ENCODE results near the gene KMT2C.
"Not testable (repeated sequence)": the region's sequence is repeated elsewhere in the genome, so short reads cannot be mapped to it uniquely, and the experiment has no call there.

KMT2C gene

DNA sequence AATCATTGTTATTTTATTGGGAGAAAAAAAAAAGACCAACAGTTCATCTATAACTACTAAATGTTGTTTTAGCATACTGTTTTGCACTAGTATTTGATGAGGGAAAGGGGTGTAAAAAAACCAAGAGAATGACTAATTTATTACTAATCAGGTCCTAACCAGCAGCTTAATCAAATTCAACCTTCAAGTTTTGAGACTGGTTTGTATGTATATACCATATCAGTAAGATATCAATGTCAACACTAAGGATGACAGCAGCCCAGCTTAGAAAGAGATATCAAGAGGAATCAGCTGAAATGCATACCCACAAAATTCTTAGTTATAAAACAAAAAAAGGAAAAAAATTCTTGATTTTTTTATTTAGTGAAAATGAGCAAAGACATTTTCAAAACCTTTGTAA lies 122.6 kb downstream of the KMT2C start:
- no peak for DNase-seq (ENCODE audit: low spot score)

DNA sequence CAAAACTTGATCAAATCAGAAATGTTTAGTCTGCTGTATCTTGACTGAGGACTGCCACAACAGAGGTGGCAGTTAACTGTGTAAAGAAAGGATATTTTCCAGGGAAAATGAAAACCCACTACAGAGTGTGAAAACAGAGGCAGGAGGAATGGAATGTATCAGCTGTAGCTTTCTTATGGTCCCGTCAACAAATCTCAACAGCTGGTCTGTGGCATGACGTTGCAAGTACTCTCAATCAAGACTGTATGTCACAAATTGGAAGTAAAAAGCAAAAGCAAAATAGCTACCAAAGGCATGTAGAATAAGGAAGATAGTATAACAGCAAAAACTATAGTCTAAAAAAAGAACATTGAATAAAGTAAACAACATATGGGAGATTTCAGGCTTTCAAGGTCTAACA lies 123.5 kb downstream of the KMT2C start:
- no peak for DNase-seq (ENCODE audit: low spot score)

DNA sequence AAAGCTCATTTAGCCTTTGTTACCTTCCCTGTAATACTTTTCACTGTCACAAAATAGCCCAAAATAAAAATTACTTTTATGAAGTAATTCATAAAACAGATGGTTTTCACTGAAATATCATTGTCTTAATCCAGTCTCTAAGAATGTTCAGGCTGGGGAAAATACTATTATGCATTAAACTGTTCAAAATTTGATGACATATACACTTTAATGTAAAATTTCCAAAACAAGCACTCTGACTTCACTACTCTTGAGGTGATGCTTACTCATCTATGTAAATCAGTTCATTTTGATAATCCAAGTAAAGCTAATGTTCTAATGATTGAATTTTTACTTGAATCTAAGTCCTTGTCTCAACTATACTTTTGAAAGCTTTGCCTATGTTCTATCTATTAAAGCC lies 127.9 kb downstream of the KMT2C start:
- DNase-seq (ENCODE audit: low spot score): no peak

DNA sequence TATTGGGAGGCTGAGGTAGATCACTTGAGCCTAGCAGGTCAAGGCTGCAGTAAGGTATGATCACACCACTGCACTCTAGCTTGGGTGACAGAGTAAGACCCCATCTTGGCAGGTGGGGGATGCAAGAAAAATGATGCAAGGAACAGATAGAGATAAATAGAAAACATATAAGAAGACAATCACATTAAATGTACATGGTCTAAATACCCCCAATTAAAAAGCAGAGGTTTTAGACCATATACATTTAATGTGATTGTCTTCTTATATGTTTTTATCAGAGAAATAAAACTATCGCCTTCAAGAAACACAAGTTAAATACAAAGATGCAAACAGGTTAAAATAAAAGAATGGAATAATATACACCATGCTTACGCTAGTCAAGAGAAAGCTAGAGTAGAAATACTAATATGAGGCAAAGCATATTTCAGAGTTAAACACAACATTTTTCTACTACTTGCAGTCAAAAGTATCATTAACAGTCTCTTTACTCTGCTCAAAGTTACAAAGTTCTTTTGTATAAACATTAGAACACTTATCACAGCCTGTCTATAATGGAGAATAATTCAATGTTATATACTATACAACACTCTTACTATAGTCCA lies 136.2 kb downstream of the KMT2C start:
- DNase-seq (ENCODE audit: low spot score): not testable (repeated sequence)

DNA sequence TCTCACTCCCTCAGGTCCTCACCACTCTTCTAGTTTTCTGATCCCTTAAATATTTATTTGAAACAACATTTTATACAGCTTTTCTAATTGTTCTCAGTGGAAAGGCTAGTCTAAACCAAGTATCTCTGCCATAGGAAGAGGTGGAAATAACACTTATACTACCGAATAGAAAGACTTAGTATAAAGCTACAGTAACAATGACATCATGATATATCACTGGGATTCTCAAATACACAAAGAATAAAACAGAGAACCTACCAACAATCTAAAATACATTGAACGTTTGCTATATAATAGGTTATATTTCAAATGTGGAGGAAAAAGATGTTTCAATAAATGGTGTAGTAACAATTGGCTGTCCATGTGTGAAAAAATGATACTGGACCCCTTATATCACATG lies 142.9 kb downstream of the KMT2C start:
- no peak for DNase-seq (ENCODE audit: low spot score)

DNA sequence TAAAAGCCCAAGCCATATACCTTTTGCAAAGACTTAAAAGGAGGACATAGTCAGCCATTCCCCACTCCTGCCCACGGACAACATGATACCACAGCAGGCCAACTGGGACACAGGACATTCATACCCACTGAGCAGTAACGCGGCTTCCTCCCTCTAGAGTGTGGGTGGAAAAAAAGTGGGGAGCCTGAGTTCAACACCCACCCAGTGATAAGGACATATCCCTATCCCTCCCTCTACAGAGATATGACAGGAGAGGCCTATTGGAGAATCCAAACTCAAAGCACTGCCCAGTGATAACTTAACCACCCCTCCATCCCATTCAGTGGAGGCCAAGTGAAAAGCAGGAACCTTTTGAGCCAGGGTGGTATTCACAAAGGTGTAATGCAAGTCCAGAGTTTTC lies 148.8 kb downstream of the KMT2C start:
- DNase-seq (ENCODE audit: low spot score): not testable (repeated sequence)

DNA sequence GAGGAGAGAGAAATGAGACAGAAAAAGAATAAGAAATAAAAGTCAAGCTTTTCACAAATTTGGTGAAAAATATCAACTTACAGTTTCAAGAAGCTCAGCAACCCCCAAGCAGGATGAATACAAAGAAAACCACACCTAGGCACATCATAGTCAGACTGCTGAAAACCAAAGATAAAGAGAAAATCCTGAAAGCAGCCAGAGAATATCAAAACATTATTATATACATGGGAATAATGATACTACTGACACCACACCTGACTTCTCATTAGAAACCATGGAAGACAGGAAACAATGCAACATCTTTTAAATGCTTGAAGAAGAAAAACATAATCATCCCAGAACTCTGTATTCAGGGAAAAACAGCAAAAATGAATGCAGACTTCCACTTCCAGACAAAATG lies 149.6 kb downstream of the KMT2C start:
- not testable (repeated sequence) for DNase-seq (ENCODE audit: low spot score)

DNA sequence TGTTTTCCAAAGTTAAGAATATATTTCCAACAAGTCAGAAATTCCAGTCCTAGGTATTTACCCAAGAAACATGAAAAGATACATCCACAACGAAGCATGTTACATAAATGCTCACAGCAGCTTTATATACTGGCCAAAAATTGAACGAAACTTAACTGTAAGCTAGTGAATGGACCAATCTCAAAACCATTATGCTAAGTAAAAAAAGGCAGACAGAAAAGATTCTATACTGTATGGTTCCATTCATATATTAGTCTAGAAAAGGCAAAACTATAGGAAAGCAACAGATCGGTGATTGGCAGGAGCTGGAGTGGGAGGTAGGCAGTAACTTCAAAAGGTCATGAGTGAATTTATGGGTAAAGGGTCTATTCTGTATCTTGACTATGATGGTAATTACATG lies 150.8 kb downstream of the KMT2C start:
- DNase-seq (ENCODE audit: low spot score): not testable (repeated sequence)

DNA sequence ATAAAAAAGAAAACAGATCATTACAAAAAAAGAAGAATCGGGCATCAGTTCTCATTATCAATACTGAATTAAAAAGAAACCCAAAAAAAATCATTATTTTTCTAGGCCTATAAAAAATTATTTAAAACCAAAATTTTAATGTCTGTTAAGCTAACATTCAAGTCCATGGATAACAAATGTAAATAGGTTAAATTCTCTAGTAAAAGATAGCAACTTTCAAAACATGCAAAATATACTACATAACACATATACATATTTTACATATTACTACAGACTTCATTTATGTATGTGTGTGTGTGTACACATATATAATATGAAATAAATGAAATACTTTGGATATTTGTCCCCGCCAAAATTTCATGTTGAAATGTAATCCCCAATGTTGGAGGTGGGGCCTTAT lies 158.1 kb downstream of the KMT2C start:
- not testable (repeated sequence) for DNase-seq (ENCODE audit: low spot score)

DNA sequence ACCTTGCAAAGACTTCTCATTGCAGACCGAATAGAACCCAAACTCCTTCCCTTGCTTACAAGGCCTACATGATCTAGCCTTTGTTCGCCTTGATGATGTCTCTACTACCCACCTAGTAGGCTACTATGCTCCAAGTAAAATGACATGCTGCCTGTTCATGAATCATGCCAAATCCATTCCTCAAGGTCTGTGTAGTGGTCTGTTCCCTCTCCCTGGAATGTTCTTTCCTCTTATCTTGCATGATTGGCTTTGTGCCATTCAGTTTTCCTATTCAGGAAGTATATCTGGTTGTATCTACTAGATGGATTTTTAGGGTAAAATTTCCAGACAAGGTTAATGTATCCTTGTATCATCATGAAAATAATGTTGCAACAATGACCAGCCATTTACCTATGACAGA lies 165.4 kb downstream of the KMT2C start:
- DNase-seq (ENCODE audit: low spot score): not testable (repeated sequence)

DNA sequence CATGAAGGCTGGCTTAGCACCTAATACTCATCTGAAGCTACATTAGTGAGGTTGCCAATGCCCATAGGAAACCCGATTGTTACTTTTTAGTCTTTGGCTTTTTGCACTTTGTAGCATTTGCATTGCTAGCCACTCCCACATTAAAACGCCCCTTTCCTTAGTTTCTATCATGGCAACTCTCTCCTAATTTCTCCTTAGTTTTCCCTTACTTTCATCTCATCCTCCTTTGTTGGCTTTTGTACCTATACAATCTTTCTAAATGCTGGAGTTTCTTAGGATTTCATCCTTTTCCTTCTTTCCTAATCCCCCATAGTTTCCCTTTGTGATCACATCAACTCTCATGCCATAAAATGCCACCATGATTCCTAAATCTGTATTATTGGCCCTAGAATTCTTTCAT lies 168.9 kb downstream of the KMT2C start:
- not testable (repeated sequence) for DNase-seq (ENCODE audit: low spot score)

DNA sequence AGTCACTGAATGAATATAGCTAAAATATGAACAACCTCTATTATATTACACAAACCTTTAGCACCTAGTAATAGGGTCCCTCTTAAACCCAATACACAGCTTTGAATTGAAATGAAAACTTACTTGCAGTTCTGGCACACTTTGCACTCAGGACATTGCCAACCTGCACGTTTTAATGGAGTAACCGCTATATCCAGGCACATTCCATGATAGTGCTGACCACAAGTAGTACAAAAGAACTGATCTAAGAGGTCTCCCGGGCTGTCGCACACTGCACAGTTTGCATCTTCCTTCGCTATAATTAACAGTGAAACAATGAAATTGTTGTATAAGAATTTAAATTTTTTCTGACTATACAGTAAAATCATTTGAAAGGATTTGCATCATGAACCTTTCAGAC lies 170.9 kb downstream of the KMT2C start:
- DNase-seq (ENCODE audit: low spot score): not testable (repeated sequence)

DNA sequence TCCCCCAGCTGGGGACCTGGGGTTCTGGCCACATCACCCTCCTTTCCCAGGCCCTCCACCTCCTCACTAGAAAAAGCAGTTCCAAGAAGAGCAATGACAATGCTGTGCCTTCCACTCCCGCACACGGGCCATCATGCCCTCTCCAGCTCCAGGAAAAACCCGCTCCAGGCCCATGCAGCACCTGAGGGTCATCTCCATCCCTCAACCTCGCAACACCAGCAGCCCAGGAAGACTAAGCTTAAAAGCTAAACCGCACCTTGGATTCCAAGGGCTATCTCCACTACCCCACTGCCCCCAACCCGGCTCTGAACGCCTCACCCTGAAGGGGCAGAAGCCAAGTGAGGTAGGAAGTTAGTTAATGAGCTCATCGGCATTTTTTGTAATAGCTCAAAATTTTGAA lies 173.7 kb downstream of the KMT2C start:
- DNase-seq (ENCODE audit: low spot score): not testable (repeated sequence)

DNA sequence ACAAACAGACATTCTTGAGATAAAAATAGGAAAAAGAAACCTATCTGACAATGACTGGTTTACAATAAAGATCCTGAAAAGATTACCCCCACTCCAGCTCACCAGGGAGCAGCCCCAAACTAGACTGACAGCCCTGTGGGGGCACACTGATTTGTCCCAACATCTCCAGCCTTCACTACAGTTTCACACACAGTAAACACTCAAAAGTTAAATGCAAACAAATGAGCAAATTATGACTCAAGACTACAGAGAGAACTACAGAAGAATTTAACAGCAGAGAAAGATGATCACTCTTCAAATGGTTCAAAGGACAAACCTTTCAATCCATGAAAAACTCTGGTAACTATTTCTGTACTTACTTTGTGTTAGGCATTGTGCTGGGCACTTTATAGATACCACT lies 176.2 kb downstream of the KMT2C start:
- DNase-seq (ENCODE audit: low spot score): not testable (repeated sequence)

DNA sequence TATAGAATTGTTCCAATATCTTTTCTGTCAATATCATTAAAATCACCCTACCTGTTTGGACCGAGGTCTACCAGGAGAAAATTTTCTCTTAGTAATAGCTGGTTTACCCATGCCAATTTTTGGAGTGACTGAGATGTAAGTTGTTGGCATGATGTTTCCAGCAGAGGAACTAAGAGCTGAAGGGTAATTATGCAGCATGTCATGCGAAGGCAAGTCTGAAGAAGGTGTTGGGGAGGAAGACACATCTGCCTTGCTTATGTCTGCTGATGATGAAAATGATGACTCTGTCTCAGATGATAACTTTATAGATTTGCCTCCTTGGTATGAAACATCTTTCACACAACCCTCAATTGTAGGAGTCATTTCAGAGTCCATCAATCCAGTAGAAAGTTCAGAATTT lies 188.0 kb downstream of the KMT2C start:
- not testable (repeated sequence) for DNase-seq (ENCODE audit: low spot score)

DNA sequence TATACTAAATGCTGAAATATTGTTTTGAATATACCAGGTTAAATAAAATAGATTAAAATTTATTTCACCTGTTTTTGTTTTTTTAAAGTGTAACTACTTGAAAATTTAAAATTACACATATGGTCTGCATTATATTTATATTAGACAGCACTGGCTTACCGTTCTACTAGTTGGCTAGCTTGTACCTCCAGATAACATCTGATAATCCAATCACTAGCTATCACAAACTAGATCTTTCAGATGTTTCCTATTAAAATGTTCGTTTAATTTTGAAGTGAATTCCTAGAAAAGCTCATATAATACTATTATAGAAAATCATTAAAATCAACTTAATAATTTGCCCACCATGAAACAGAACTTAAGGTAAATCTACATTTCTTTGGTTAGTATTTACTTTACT lies 190.4 kb downstream of the KMT2C start:
- not testable (repeated sequence) for DNase-seq (ENCODE audit: low spot score)

DNA sequence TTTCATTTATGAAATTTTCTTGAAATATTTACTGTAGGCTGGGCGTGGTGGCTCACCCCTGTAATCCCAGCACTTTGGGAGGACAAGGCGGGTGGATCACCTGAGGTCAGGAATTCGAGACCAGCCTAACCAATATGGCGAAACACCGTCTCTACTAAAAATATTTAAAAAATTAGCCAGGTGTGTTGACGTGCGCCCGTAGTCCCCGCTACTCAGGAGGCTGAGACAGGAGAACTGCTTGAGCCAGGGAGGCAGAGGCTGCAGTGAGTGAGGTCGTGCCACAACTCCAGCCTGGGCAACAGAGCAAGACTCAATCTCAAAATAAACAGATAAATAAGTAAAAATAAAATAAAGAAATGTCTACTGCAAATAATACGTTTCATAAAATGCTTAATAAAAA lies 192.3 kb downstream of the KMT2C start:
- DNase-seq (ENCODE audit: low spot score): not testable (repeated sequence)

DNA sequence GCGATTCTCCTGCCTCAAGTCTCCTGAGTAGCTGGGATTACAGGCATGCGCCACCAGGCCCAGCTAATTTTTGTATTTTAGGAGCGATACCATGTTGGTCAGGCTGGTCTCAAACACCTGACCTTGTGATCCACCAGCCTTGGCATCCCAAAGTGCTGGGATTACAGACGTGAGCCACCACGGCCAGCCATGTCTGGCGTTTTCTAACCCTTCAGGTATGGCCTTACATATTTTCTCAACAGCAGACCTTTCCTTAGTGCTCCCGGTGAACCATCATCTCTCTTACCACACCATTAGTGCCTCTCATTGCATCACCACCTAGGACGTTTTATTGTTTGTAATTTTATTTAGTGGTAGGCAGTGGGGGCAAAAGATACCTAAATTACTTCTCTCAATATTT lies 194.5 kb downstream of the KMT2C start:
- DNase-seq (ENCODE audit: low spot score): not testable (repeated sequence)

DNA sequence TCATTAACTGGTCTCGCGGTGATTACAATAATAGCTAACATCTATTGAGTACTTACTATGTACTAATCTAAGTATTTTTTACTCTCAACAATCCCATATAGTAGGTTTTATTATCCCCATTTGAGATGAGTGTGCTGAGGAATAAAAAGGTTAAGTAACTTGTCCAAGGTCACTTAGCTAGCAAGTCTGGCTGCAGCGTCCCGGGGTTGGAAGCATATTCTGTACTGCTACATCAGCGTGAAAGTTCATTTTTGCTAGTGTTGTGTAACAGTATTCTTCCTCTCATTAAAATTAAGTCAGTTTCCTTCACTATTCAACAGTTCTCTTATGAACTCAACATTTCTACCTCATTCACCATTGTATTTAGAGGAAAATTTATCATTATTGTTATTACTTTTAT lies 199.5 kb downstream of the KMT2C start:
- DNase-seq (ENCODE audit: low spot score): not testable (repeated sequence)

DNA sequence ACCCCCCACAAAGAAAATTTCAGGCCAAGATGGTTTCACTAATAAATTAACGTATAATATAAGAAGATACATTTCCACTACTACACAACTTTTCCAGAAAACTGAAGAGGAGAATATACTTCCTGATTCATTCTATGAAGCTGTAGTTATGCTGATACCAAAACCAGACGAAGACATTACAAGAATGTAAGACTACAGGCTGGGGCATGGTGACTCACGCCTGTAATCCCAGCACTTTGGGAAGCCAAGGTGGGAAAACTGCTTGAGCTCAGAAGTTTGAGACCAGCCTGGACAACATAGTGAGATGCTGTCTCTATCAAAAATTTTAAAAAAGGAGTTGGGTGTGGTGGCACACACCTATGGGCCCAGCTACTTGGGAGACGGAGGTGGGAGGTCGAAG lies 201.4 kb downstream of the KMT2C start:
- DNase-seq (ENCODE audit: low spot score): not testable (repeated sequence)

DNA sequence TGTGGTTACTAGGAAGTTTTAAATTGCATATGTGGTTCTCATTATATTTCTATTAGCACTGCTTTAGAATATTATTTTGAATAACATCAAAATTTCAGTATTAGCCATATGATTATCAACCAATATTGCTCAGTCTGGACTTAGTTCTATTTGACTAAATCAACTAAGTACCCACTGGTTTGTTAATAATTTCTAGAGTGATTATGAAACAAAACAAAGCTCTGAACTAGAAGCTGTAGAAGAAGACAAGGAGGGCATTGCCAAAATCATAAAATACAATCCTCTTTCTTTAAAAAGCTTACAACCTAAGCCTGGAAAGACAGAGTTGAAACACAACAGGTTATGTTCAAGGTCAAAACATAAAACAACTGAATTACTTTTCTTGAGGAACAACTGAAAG lies 204.7 kb downstream of the KMT2C start:
- DNase-seq (ENCODE audit: low spot score): no peak

DNA sequence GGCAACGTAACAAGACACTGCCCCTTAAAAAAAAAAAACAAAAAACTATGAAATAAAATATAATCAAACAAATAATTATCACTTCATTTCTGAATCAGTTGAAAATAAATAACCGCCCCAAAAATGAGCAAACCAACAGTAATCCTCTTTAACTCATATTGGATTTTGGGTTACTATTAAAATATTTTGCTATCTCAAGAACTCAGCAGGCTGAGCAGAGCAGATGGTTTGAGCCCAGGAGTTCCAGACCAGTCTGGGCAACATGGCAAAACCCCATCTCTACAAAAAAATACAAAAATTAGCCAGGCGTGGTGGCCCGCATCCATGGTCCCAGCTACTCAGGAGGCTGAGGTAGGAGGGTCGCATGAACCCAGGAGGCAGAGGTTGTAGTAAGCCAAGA lies 216.2 kb downstream of the KMT2C start:
- not testable (repeated sequence) for DNase-seq (ENCODE audit: low spot score)

DNA sequence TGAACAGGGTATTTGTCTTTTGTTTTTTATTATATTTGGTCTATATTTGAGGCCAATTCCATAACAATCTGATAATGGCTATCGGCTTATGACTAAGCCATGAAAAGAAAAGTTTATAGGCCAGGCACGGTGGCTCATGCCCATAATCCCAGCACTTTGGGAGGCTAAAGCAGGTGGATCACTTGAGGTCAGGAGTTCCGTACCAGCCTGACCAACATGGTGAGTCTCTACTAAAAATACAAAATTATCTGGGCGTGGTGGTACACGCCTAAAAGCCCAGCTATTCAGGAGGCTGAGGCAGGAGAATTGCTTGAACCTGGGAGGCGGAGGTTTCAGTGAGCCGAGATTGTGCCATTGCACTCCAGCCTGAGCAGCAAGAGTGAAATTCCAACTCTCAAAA lies 227.0 kb downstream of the KMT2C start:
- not testable (repeated sequence) for DNase-seq (ENCODE audit: low spot score)

DNA sequence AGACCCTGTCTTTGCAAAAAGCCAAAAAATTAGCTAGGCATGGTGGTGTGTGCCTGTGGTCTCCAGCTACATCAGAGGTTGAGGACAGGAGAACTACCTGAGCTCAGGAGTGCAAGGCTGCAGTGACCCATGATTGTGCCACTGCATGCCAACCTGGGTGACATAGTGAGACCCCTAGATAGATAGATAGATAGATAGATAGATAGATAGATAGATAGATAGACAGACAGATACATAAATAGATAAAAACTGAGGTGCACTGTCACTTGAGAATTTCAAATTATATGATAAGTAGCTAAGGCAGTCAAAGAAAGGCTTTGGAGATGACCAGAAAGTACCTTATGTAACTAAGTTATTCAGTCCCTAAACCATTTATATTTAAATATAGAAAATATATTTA lies 231.4 kb downstream of the KMT2C start:
- not testable (repeated sequence) for DNase-seq (ENCODE audit: low spot score)

DNA sequence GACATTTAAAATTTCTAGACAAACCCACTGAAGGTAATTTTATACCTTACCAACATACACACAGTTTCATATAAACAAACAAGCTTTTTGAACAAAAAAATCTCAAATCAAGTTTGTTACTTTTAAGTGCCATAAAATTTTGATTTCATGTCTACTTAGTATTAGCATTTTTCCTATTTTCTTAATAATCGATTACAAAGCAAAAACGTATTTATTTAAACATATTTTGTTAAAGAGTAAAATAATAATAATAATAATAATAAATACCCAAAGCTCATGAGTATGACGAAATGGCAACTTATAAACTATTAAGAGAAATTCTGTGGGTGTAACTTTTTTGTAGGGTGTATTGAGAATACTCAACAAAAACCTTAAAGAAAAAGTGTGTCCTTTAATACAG lies 232.7 kb downstream of the KMT2C start:
- DNase-seq (ENCODE audit: low spot score): no peak
